ENCODE measurements around the gene CNOT8.

DNA sequence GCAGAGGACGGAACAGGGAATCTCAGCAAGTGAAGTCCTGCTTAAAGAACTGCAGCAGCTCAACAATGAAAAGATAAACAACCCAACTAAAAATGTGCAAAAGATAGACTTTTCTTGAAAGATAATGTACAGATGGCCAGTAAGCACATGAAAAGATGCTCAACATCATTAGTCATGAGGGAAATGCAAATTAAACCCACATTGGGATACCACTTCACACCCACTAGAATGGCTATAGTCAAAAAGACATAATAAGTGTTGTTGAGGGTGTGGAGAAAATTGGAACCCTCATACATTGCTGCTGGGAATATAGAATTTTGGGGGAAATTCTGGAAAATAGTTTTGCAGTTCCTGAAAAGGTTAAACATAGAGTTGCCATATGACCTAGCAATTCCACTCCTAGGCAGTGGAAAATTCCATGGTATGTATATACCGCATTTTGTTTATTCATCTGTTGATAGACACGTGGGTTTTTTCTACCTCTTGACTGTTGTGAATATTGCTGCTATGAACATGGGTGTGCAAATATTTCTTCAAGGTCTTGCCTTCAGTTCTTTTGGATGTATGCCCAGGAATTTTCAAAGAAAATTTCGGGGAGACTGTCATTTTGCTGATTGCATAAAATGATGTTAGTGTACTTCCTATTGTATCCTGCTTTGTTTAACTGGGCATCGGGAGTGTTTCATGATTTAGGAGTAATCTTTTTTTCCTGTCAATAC lies 7.2 kb downstream of the CNOT8 start:
- no peak for TF ChIP-seq CTCF (conservative IDR thresholded peaks at IDR 0.05; ENCODE audit: low read depth, low read length)
- no peak for TF ChIP-seq MAZ (IDR thresholded peaks at IDR 0.05; ENCODE audit: borderline replicate concordance, low read depth, low read length)
- TF ChIP-seq RFX5 (IDR thresholded peaks at IDR 0.05; ENCODE audit: low read depth, low read length) = no peak
- no peak for TF ChIP-seq POLR2A (IDR thresholded peaks at IDR 0.05; ENCODE audit: low read depth, low read length)
- TF ChIP-seq CEBPB (IDR thresholded peaks at IDR 0.05; ENCODE audit: low read depth, low read length) = no peak
- TF ChIP-seq, protein P1, sequence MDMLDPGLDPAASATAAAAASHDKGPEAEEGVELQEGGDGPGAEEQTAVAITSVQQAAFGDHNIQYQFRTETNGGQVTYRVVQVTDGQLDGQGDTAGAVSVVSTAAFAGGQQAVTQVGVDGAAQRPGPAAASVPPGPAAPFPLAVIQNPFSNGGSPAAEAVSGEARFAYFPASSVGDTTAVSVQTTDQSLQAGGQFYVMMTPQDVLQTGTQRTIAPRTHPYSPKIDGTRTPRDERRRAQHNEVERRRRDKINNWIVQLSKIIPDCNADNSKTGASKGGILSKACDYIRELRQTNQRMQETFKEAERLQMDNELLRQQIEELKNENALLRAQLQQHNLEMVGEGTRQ (IDR thresholded peaks at IDR 0.05; ENCODE audit: low read depth, low read length) = no peak
- TF ChIP-seq RAD21 (IDR thresholded peaks at IDR 0.05; ENCODE audit: low read length) = no peak
- TF ChIP-seq SMC3 (IDR thresholded peaks at IDR 0.05; ENCODE audit: low read depth, low read length) = no peak
- TF ChIP-seq NFE2L2 (IDR thresholded peaks at IDR 0.05; ENCODE audit: low read depth, low read length) = no peak
- no peak for TF ChIP-seq MAFK (IDR thresholded peaks at IDR 0.05; ENCODE audit: low read depth, low read length)
- no peak for TF ChIP-seq BHLHE40 (IDR thresholded peaks at IDR 0.05; ENCODE audit: low read depth, low read length)
- TF ChIP-seq MXI1 (IDR thresholded peaks at IDR 0.05; ENCODE audit: borderline replicate concordance, low read depth, low read length) = no peak
- TF ChIP-seq CHD1 (IDR thresholded peaks at IDR 0.05; ENCODE audit: low read depth, low read length) = no peak
- no peak for TF ChIP-seq RCOR1 (IDR thresholded peaks at IDR 0.05; ENCODE audit: insufficient replicate concordance, low read length)

Data from IMR-90 (cell line).